Hematopoietic multipotent progenitor cell treated with erythropoietin and hydrocortisone succinate and interleukin-3 and kit ligand, for 15 days (in vitro differentiated cells): ENCODE results near the gene MS4A15.
"Not testable (repeated sequence)": the region's sequence is repeated elsewhere in the genome, so short reads cannot be mapped to it uniquely, and the experiment has no call there.

Experiments
- DNase-seq: peaks from one replicate; pipeline ENCODE4 v3.0.0-alpha.2; 2015; ENCODE audit warnings: low spot score

The MS4A15 gene, protein sequence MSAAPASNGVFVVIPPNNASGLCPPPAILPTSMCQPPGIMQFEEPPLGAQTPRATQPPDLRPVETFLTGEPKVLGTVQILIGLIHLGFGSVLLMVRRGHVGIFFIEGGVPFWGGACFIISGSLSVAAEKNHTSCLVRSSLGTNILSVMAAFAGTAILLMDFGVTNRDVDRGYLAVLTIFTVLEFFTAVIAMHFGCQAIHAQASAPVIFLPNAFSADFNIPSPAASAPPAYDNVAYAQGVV

DNA sequence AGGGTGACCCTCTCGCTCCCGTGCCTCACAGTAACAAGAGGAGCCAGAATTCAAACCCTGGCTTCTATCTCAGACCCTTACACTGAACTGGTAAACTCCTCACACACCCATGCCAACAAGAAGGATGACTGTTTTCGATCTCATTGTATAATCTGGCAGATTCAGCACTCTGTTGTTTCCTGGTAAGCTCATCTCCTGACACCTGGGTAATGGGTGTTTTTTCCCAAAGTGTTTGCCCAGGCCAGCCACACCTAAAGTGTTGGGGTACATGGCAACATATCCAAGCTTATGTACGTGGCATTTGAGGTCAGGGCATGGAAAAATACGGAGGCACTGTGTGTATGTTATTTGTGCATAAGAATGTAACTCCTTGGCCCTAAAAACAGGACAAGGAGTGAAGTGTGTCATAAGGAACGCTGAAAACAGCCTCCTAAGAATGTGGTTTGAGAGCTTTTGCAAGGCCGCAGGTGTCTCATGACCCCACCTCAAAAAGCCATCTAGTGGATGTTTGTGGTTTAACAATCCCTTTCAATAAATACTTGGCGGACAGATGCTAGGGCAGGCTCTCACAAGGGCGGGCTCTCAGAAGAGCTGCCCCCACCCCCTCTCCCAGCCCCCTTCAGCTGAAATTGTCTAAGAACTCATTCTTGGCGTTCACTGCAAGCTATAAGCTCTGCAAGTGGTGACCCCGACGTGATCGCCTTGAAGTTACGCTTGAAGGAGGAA lies at the start of gene MS4A15:
TSS of gene MS4A15 (plus strand) at position 561 of the 726 bp plus-strand sequence. CDS start 6,867 bp downstream, outside the sequence.
- DNase-seq: no peak

GRCh38 chr11:60706931-60707330 lies 49.7 kb upstream of the MS4A15 start:
- DNase-seq: no peak

- no peak for DNase-seq
Observed at GRCh38 chr11:60710482-60710881, 46.2 kb upstream of the MS4A15 start.

- no peak for DNase-seq
Observed at GRCh38 chr11:60711276-60711675, 45.4 kb upstream of the MS4A15 start.

DNA sequence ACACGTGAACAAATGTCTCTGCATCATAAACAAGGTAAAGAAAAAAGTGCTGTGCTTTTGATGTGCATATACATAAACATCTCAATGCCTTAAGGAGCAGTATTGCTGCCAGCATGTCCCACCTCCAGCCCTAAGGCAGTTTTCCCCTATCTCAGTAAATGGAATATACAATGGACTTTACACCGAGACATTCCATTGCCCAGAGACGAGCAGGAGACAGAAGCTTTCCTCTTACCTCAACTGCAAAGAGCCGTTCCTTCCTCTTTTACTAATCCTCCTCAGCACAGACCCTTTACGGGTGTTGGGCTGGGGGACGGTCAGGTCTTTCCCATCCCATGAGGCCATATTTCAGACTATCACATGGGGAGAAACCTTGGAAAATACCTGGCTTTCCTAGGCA lies 43.2 kb upstream of the MS4A15 start:
- DNase-seq: not testable (repeated sequence)

GRCh38 chr11:60717956-60718355 lies 38.7 kb upstream of the MS4A15 start:
- no peak for DNase-seq

DNA sequence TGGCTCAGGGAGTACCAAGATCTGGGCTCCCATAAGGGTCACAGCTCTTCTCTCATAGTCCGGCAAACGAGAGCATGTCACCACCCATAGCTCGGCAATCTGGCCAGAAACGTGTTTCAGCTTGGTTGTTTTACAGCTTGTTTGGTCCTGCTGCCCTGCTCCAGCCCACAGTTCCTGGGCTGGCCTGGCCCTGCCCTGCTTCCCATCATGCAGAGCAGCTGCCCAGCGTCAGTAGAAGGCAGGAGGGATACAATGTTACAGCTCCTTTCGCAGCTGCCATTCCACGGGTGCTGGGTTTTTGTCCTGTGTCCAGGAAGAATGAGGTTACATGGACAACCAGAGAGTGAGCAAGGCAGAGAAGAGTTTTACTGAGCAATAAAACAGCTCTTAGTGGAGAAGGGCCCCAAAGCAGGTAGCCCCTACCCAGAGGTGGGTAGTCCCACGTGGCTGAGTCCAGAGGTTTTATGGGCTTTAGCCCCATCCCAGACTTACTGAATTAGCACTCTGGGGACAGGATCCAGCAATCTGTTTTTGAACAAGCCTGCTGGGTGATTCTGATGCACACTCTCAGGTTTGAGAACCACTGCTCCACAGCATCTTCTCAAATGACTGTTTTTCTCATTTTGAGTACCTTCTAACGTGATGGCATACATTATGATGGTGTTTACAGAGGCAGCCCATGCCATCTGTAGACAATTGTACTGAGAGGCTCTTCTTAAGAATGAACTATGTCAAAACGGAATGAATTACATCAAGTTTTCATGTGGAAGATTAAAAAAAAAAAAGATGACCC lies 37.9 kb upstream of the MS4A15 start:
- no peak for DNase-seq

DNA sequence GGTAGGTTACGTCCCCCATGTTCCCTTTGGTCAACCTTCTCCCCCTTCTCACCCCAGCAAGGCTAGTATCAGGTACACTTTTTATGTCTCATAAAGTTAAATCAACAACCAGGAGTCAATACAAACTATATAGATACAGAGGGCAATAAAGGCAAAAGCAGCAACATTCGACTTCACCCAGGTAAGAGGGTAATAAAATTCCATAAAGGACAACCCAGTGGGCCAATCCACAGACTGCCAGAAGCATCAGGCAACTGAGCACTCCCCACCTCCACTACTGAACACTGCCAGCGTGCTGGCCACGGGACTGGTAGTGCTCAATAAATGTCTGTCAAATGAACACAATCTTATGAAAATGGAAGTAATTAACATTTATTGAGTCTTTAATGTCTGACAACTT lies 37.3 kb upstream of the MS4A15 start:
- no peak for DNase-seq

DNA sequence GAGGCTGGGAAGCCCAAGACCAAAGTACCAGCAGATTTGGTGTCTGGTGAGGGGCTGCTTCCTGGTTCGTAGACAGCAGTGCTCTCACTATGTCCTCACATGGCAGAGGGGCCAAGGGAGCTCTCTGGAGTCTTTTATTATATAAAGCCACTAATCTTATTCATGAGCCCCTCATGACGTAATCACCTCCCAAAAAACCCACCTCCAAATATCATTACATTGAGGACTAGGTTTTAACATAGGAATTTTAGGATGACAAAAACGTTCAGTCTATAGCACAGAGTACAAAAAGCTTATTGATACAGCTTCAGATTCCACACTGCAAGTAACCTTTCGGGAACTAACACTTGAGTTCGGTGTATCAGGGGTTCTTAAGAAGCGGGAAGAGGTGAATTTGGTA lies 36.2 kb upstream of the MS4A15 start:
- no peak for DNase-seq

DNA sequence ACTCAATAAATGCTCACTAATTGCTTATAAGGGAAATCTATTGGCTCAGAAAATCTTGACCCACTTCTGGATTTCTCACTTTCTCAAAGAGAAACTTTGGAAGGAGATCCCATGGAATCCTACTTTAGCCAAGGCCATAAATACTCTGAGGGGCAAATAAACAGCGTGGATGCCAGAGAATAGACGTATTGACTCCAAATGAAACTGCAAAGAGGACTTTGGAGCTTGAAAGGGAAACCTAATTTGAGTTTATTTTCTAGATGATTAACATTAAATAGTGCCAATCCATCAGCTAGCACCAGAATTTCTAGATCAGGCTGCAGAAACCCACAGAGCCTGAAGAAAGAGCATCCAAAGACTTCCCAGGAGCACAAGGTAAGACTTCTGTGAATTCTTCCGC lies 32.2 kb upstream of the MS4A15 start, which contains the start of gene MS4A18:
TSS of gene MS4A18 (plus strand) at position 301 of the 400 bp plus-strand sequence.
- DNase-seq: no peak

DNA sequence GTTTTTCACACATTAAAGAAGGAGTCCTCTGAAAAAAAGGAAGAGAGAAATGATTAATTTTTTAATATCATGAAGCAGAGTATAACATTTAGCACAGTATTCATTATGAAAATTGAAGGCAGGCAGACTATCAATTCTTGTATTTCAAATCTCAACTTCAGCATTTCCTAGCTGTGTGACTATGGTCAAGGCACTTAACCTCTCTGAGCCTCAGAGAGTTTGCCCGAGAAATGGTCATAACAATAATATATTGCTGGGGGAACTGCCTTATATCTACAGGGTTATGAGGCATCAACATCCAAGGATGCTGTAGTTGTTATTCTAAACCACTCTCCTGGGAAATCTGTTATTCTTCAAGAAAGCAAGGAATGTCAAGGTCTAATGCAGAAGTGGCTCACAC lies 31.1 kb upstream of the MS4A15 start:
- DNase-seq: no peak

- no peak for DNase-seq
Observed at GRCh38 chr11:60731586-60731985, 25.1 kb upstream of the MS4A15 start.

- no peak for DNase-seq
Observed at GRCh38 chr11:60734279-60734678, 22.4 kb upstream of the MS4A15 start.

GRCh38 chr11:60739114-60739513 lies 17.6 kb upstream of the MS4A15 start:
- no peak for DNase-seq

GRCh38 chr11:60740573-60740972 lies 16.1 kb upstream of the MS4A15 start:
- no peak for DNase-seq

GRCh38 chr11:60741421-60741820 lies 15.2 kb upstream of the MS4A15 start:
- DNase-seq: no peak

DNA sequence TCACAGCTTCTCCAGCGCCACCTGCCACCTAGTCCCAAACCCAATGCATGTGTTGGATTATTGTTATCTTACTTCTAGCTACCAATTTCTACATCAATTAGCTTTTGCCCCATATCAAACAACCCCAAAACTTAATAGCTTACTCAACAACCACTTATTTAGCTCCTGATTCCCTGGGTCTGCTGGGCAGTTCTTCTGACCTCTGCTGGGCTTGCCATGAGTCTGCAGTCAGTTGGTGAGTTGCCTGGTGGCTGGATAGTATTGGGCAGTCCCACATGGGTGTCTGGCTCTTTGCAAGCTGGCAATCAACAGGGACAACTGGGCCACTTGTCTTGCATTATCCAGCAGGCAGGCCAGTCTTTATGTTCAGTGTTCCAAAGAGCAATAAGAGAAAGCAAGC lies 13.6 kb upstream of the MS4A15 start:
- DNase-seq: no peak

DNA sequence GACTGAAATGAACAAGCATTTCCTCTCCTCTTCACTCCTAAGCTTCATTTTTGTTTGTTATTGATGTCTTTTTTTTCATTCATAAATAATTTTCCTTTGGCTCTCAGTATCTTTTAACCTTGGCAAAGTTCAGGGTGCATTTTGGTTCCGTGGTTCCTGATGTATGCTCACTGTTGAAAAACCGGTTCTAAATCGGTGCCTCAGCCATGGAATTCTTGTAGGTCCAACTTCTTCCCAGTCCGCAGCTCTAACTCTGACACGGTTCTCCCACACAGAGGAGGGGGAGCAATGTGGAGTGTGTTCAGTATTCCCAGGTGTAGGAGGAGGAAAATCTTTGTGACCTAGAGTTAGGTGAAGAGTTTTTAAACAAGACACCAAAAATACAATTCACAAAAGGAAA lies 12.6 kb upstream of the MS4A15 start:
- no peak for DNase-seq

DNA sequence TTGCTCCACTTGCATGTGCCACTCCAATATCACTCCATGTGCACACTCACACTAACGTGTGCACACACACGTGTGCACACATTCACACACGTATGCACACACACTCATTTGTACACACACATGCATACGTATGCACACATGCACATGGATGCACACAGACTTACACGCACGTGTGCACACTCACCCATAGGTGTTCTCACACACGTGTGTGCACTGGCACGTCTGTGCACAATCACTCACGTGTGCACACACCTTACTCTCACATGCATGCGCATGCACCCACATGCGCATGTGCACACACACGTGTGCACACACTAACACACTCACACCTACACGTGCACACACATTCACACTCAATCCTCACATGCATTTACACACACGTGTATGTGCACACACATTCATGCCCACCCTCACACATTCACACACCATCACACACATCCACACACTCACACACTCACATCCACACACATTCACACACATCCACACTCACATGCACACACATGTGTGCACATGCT lies 9.3 kb upstream of the MS4A15 start:
- no peak for DNase-seq

DNA sequence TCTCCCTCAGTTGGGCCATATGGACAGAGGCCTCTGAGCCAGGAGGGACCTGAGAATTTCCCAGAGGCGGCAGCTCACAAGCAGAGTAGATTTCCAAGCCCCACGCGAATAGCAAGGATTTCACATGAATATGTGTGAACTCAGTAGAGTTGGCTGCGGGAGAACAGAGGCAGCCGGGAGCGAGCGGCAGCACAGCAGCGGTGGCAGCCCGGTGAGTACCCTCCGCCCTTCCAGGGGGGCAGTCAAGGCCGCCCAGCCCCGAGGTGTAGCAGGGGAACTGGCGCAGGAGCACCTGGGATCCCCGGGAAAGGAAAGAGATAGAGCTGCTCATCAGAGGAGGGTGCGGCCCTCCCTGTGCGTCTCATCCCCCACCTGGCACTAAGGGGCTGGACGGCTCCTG lies 8.4 kb upstream of the MS4A15 start:
- no peak for DNase-seq

DNA sequence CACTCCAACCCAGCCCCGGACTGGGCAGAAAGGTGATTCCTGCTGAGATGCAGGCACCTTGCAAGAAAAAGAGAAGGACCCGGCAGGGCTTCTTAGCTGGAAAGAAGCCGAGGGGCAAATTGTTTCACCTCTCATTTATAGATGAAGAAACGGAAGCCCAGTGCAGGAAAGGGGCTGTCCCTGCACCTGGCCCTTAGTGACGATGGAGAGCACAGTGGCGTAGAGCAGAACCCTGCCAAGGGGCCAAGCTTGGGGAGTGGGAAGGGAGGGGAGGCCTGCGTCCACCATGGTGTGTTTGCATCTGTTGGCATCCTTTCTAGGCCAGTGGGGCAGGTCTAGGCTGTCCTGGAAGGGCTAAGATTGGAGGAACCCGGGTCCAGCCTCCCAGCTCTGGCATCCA lies 7.8 kb upstream of the MS4A15 start:
- no peak for DNase-seq

DNA sequence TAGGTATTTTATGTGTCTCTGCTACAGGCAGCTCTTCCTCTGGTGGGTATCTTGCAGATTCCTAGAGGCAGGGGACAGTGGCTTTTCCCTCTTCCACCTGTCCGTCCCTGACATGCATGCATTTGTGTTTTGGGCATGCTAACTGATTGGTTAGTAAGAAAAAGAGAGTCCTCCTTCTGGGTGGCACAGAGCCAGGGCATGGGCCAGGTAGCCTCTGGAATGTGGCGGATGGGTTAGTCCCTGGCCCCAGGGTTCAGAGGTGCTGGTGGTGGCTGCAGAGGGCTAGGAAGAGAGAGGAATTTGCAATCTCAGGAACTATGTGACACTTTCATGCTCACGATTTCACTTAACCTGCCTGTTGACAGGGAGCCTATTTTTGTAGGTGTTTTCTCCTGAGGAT lies 5.8 kb upstream of the MS4A15 start:
- DNase-seq: no peak

GRCh38 chr11:60753309-60753708 lies 3.4 kb upstream of the MS4A15 start:
- no peak for DNase-seq
